Lower leg skin (tissue), 4 donors: ENCODE data around the gene UBE2L6. TPM values are rescaled to one million over a fixed set of nuclear protein-coding genes. Genes with fewer than 3 reads are reported as not detected.
A peak's percentile ranks its signal among the peaks of the same experiment; 100 is the strongest.

Source experiments
- DNase-seq, 2 donors: peaks; one replicate each; pipeline ENCODE4 v3.0.0-alpha.2; 2019; ENCODE audit warnings: low spot score in 2 of 2
- H3K4me3 ChIP-seq: fragments of 200-600 bp; sonication (generic); 2 replicates; pipeline ENCODE4 v1.5.1; 2017; ENCODE audit warnings: mild to moderate bottlenecking, low read depth; ENCODE audit not compliant: poor library complexity, severe bottlenecking
- POLR2A ChIP-seq, 2 donors: fragments of 450-650 bp; IDR thresholded peaks; one replicate each; pipeline ENCODE4 v1.6.1; 2016 to 2017; ENCODE audit warnings: antibody characterized with exemption in 2 of 2, mild to moderate bottlenecking in 1 of 2, moderate library complexity in 1 of 2
- WGBS, 2 donors: methylation state at CpG; one replicate each; pipeline ENCODE4 v1.1.5; 2018; 5-methylcytosine and 5-hydroxymethylcytosine counted together
- intact Hi-C: fragments of 100-400 bp; cut with DNase I; formaldehyde crosslinking; loops from one replicate; pipeline ENCODE4 v1.15.0; 2023; ENCODE audit warnings: low total_unique reads
- total RNA-seq, 4 donors: library from RNA; depleted of rRNA; stranded (reverse); fragments of >200 nt; gene quantifications; one replicate each; pipeline ENCODE4 v1.1.0, GENCODE V29; 2016
- TF ChIP-seq, protein P1 (sequence below), 3 donors: fragments of 450-650 bp; IDR thresholded peaks; one replicate each; pipeline ENCODE4 v1.5.1; 2016; ENCODE audit warnings: antibody characterized with exemption in 3 of 3, mild to moderate bottlenecking in 3 of 3, moderate library complexity in 2 of 3

UBE2L6 gene
- total RNA-seq, 4 donors from 2014 or later = 14.5 to 31.0 (median 19.9) TPM

- WGBS, 2 donors = 0% methylated on average over 43 to 57 of the region's 57 CpGs
- DNase-seq = peak in 1 of 2 donors; percentile 92
Measured at GRCh38 chr11:57514538-57515331, 52.7 kb downstream of the UBE2L6 start.

DNA sequence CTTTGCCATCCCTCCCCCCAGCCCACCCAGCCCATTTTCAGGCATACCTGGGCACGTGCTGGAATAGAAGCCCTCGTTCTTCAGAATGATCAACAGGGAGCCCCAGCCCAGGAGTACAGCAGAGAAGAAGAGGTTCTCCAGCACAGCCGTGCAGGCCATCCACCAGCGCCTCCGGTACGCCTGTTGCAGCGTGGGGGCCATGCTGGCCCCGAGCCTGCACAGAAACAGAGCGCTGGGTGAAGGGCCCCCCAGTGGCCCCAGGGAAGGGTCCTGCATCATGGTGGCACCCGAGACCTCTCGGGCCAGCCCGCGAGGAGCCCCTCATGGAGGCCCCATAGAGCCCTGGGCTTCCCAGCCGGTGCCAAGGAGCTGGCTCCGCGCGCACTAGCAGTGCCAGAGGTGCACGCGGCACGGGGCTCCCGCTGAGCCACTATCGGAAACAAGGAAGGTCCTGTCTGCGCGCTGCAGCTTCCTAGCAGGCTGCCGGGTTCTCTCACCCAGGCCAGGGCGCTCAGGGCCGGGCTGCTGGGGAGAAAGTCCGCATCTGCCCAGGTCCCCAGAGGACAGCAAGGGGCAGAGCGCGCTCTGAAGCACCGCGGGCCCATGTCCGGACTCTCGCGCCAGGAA, 53.4 kb downstream of the UBE2L6 start:
- TF ChIP-seq, protein P1, sequence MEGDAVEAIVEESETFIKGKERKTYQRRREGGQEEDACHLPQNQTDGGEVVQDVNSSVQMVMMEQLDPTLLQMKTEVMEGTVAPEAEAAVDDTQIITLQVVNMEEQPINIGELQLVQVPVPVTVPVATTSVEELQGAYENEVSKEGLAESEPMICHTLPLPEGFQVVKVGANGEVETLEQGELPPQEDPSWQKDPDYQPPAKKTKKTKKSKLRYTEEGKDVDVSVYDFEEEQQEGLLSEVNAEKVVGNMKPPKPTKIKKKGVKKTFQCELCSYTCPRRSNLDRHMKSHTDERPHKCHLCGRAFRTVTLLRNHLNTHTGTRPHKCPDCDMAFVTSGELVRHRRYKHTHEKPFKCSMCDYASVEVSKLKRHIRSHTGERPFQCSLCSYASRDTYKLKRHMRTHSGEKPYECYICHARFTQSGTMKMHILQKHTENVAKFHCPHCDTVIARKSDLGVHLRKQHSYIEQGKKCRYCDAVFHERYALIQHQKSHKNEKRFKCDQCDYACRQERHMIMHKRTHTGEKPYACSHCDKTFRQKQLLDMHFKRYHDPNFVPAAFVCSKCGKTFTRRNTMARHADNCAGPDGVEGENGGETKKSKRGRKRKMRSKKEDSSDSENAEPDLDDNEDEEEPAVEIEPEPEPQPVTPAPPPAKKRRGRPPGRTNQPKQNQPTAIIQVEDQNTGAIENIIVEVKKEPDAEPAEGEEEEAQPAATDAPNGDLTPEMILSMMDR (IDR thresholded peaks at IDR 0.05) = no peak
- TF ChIP-seq POLR2A (IDR thresholded peaks at IDR 0.05) = no peak
- DNase-seq = peak in 1 of 2 donors; percentile 91
- intact Hi-C loops = no loop called here
- peak overlapping the region; percentile 79 for H3K4me3 ChIP-seq
- 17 to 19% methylated on average over 7 to 27 of the region's 35 CpGs for WGBS, 2 donors

More at GRCh38 chr11:57514538-57515331, 52.7 kb downstream of the UBE2L6 start:
- peak overlapping the region; percentile 79 for H3K4me3 ChIP-seq
- intact Hi-C loops = no loop called here
- no peak for TF ChIP-seq POLR2A (IDR thresholded peaks at IDR 0.05)
- TF ChIP-seq, protein P1 (IDR thresholded peaks at IDR 0.05) = no peak

GRCh38 chr11:57513452-57513795, 54.0 kb downstream of the UBE2L6 start:
- TF ChIP-seq, protein P1 (IDR thresholded peaks at IDR 0.05) = no peak
- no peak for TF ChIP-seq POLR2A (IDR thresholded peaks at IDR 0.05)
- 23 to 24% methylated on average over 1 of the region's 1 CpG for WGBS, 2 donors
- intact Hi-C loops = no loop called here
- no peak overlapping the region for H3K4me3 ChIP-seq
- DNase-seq = no peak

- DNase-seq = no peak
- WGBS, 2 donors = 61 to 63% methylated on average over 12 of the region's 12 CpGs
- TF ChIP-seq POLR2A (IDR thresholded peaks at IDR 0.05) = no peak
- TF ChIP-seq, protein P1 (IDR thresholded peaks at IDR 0.05) = no peak
- H3K4me3 ChIP-seq = no peak overlapping the region
- intact Hi-C loops = no loop called here
Measured at GRCh38 chr11:57512646-57513451, 54.6 kb downstream of the UBE2L6 start.

GRCh38 chr11:57511741-57512430, 55.6 kb downstream of the UBE2L6 start:
- WGBS, 2 donors = 88 to 91% methylated on average over 6 of the region's 6 CpGs
- intact Hi-C loops = no loop called here
- no peak overlapping the region for H3K4me3 ChIP-seq
- TF ChIP-seq, protein P1 (IDR thresholded peaks at IDR 0.05) = no peak
- no peak for TF ChIP-seq POLR2A (IDR thresholded peaks at IDR 0.05)
- DNase-seq = no peak
